Measurements from ENCODE around the gene SPACA7.
"Not testable (repeated sequence)": the region's sequence is repeated elsewhere in the genome, so short reads cannot be mapped to it uniquely, and the experiment has no call there.

Gene SPACA7

GRCh38 chr13:112351825-112352224 lies 24.3 kb upstream of the SPACA7 start:
- DNase-seq = no peak

DNA sequence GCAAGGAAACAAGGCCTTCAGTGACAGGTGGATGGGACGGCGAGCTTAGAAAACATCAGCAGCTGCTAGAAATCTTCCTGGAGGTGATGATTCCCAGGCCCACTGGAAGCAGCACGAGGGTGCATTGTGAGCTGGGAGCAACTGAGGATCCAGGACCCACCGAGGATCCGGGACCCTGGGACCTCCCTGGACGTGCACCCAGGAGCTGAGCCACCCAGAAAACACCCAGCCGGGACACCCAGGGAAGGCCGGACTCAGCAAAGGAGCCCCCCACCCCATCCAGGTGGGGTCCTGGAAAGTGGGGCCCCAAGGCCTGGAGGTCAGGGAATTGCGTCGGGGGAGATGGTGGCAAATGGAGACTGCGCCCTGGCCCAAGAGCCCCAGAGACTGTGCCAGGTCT lies 22.3 kb upstream of the SPACA7 start:
- no peak for DNase-seq

GRCh38 chr13:112354330-112355273 lies 21.6 kb upstream of the SPACA7 start:
- no peak for DNase-seq

GRCh38 chr13:112355274-112355838 lies 20.8 kb upstream of the SPACA7 start:
- DNase-seq = no peak

- DNase-seq = no peak
Measured at GRCh38 chr13:112356190-112356589, 20.0 kb upstream of the SPACA7 start.

DNA sequence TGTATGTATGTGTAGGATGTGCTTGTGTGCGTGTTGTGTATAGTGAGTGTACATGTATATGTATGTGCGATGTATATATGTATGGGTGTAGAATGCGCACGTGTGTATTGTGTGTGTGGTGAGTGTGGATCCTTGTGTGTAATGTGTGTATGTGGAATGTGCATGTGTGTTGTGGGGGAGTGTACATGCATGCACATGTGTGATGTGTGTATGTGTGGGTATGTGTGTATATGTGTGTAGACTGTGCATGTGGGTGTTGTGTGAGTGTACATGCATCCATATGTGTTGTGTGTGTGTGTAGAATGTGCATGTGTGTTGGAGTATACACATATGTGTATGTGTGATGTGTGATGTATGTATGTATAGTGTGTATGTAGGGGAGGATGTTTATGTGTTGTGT lies 18.0 kb upstream of the SPACA7 start:
- no peak for DNase-seq

DNA sequence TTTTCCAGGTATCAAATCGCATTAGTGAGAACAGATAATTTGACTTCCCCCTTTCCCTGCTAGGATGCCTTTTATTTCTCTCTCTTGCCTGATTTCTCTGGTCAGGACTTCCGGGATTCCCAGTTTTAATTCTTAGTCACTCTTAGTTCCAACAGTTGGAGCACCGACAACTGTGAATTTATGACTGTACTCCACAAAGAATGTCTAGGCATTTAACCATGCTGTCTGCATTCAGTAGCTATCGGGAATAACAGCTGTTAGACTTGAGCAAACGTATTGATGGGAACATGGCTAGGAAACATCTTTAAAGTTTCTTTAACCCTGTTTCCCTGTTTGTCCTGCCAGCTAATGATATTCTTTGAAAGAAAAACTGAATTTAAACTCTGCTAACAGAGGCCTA lies 14.1 kb upstream of the SPACA7 start:
- no peak for DNase-seq

DNA sequence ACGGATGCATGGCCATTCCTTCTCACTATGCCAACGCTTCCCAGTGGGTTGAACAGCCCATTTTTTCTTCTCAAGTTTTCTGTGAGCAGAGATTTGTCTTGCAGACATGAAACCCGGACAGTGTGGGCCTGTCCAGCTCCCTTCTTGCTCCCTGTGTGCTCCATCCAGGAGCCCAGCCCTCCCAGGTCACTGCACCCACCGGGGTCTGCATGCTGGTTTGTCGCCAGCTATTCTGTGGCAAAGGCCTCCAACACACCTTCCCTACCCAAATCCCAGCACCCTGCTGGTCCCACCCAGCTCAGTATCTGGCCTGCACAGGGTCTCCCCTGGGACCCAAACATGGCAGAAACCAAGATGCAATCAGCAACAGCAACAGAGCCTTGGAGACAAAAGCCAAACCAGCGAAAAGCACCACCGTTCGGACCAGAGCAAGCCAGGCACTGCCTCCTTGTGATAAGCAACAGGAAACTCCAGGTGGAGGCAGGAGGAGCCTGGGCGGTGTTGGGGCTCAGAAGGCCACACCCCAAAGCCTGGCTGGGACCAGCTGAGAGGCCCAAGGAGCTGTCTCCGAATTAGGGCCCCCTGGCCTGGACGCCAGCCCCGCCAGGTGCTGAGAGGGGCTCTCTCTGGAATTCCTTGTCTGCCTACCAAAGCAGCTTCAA lies 12.2 kb upstream of the SPACA7 start:
- no peak for DNase-seq

GRCh38 chr13:112366907-112367646 lies 9.1 kb upstream of the SPACA7 start:
- DNase-seq = no peak

DNA sequence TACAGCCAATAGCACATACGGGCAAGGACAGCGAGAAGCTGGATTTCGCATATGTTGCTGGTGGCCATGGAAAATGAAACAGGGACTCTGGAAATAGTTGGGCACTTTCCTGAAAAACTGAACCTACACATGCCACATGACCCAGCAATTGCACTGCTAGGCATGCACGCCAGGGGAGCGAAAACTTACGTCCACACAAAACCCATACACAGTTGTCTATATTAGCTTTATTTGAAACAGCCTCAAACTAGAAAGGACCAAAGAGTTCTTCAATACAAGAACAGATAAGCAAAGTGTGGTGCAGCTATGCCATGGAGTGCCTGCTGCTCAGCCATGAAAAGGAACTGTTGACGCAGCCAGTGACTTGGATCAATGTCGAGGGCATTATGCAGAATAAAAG lies 7.3 kb upstream of the SPACA7 start:
- no peak for DNase-seq

GRCh38 chr13:112370311-112370710 lies 5.8 kb upstream of the SPACA7 start:
- DNase-seq = no peak

GRCh38 chr13:112374271-112374670 lies 1.9 kb upstream of the SPACA7 start:
- no peak for DNase-seq

DNA sequence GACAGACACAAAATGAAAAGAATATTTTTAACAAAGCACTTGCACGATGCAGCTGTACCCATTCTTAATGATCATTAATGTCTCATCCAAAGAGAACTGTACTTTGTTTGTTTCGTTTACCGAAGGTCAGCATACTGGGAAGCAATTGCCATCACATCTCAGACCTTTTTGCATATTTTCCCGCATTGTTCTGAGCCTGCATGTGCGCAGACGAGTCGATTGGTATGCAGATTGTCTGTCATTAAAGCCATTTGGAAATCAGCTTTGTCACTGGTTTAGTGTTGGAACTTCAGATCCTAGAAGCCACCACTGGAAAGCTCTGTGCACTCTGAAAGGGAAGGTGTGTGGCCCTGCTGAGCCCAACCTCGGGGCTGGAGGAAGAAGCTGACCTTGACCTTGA lies 15.6 kb downstream of the SPACA7 start:
- DNase-seq = no peak

DNA sequence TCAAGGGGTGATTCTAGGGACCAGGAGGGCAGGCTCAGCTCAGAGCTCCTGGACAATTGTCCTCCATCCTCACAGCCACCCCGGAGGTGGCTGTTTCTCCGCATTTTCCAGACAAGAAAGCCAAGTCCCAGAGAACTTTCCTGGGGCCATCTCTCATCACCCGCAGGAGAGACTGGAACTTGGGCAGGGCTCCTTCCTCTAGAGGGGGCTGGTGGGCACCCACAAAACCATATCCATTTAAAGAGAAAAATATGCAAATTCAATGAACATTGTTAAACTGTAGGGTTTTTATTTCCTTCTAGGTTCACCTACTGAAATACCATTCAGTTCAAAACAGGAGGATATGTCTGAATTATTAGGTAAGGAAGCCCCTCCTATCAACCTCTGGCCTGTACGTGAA lies 16.6 kb downstream of the SPACA7 start:
- no peak for DNase-seq

GRCh38 chr13:112395022-112395421 lies 18.9 kb downstream of the SPACA7 start:
- DNase-seq = not testable (repeated sequence)

DNA sequence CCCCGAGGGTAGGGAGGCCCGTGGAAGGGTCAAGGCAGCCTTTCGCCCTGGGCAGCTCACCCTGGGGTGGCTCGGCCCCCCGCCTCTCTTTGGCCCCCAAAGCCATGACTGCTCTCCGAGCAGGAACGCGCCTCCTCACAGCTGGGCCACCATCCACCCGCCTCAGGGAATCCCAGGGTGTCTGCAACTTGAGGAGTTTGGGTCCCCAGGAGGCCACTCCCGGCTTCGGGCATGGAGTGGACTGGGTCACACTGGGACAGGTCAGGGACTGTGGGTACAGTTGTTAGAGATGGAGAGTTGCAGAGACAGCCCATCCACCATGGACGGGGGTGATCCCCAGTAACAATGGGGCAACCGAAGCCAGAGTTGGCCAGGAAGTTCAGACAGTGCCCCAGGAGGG lies 19.8 kb downstream of the SPACA7 start:
- DNase-seq = not testable (repeated sequence)

DNA sequence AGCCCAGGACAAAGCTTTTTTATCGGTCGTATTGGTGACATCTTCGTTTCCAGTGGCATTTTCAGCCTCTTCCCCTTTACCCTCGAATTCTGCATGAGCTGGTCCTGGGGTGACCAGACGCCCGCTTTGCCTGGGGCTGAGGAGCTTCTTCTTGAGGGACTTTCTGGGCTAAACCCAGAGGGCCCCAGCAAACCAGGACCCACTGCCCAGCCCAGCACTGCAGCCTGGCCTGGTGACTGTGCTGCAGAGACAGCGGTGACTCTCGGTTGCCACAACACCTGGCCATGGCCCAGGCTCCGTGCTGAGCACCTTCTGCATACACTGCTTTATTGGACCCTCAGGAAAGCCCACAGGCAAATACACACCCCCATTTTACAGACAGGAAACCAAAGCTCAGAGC lies 21.0 kb downstream of the SPACA7 start:
- DNase-seq = no peak

DNA sequence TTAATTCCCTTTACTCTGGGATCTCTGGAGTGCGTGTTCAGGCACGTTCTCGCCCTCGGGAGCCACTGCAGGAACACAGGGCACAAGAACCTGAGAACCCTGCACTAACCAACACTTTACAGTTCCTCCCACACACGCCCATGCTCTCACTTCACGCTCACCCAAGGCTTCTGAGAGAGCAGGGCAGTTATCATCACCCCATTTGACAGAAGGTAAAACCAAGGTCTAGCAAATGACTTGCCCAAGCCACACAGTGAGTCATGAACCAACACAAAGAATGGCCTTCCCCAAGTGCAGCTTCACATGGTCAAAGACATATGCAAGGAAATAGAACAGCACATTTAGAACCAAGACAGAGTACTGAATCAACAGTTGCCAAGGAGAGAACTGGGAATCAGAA lies 22.2 kb downstream of the SPACA7 start:
- not testable (repeated sequence) for DNase-seq

GRCh38 chr13:112409828-112410227 lies 33.7 kb downstream of the SPACA7 start:
- not testable (repeated sequence) for DNase-seq

DNA sequence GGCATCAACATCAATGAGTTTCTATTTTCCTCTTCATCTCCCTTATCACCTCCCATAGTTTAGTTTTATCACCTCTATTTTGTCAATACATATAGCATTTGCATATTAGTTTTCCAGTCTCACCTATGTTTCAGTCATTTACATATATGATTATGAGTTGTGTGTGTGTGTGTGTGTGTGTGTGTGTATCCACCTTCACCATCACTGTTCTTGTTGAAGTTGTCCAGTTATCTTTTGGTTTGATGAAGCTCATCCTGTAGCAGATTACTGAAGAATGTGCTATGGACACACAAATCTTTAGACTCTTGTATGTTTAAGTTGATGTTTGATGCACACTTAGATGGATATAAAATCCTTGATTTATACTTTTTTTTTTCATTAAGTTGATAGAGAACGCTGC lies 40.5 kb downstream of the SPACA7 start:
- no peak for DNase-seq

DNA sequence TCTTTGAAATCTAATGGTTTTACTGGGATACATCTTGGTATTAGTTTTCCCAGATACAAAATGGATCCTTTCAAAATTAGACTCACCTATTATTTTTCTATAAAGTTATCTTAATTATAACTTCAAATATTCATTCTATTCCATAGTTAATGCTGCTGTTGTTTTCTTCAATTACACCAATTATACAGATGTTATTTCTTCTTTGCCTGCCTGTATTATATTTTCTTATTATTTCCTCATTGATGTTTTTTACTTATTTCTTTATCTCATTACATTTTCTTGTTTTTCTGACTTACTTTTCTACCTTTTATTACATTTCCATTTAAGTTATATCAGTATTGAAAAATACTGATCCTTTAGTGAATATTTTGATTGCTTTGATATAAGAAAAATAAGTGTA lies 40.9 kb downstream of the SPACA7 start:
- DNase-seq = no peak

GRCh38 chr13:112424098-112424497 lies 47.9 kb downstream of the SPACA7 start:
- no peak for DNase-seq

DNA sequence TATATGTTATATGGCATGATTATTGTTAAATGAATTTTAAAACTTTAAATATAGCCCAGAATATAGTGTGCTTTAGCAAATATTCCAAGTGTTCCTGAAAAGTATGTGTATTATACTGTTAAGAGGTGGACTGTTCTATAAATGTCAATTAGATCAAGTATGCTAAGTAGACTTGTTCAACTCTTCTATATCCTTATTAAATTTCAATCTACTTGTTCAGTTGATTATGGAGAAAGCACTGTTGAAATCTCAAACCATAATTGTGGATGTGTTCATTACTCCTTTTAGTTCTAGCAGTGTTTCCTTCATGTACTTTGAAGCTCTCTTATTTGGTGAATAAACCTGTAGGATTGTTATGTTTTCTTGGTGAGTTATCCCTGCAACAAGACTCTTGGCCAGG lies 52.5 kb downstream of the SPACA7 start:
- DNase-seq = no peak
